ENCODE data around the gene GOLIM4. TPM values are rescaled to one million over a fixed set of nuclear protein-coding genes. Genes with fewer than 3 reads are reported as not detected.

GOLIM4 gene
- polyA plus RNA-seq, 2 of the 4 experiments (the other 2 are of a cell fraction), result 22.4 to 23.6 TPM

DNA sequence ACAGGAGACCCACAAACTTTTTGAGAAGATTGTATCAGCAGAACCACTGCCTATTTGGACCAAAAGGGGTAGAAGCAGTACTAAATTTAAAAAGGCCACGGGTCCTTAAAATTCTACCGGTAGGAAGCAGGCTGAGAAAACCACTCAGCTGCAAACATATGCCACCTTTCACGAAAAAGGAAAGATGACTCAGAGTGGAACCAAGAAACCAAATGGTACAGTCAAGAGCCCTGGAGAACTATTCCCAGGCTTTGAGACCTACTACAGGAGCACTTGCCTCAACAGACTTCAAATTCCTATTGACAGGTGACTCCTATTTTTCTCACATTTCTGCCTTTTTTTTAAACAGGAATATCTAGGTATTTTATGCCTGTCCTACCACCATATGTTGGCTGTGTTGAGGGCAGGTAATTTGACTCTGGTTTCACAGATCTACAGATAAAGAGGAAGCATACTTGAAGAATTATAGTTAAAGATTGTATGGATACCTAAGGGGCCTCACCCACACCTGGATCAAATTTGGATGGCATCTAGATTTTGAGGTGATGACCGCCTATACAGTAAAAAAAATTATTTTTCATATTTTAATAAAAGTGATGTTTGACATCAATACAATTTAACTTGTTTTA lies 10.1 kb downstream of the GOLIM4 start (continued):
- TF ChIP-seq, protein P1, sequence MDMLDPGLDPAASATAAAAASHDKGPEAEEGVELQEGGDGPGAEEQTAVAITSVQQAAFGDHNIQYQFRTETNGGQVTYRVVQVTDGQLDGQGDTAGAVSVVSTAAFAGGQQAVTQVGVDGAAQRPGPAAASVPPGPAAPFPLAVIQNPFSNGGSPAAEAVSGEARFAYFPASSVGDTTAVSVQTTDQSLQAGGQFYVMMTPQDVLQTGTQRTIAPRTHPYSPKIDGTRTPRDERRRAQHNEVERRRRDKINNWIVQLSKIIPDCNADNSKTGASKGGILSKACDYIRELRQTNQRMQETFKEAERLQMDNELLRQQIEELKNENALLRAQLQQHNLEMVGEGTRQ (IDR thresholded peaks at IDR 0.05), result no peak
- TF ChIP-seq RCOR1 (IDR thresholded peaks at IDR 0.05; ENCODE audit: low read depth, low read length) (no peak), POLR2A (IDR thresholded peaks at IDR 0.05; ENCODE audit: low read length) (no peak), FOSB (CRISPR knock-in tag; IDR thresholded peaks at IDR 0.05) (no peak), PHF8 (IDR thresholded peaks at IDR 0.05; ENCODE audit: borderline replicate concordance, low read depth) (no peak), FOXS1 (CRISPR knock-in tag; IDR thresholded peaks at IDR 0.05) (no peak), RNF2 (IDR thresholded peaks at IDR 0.05; ENCODE audit: borderline replicate concordance, low read depth) (no peak), HOXB5 (CRISPR knock-in tag; IDR thresholded peaks at IDR 0.05) (no peak), POLR2AphosphoS2 (conservative IDR thresholded peaks at IDR 0.05; ENCODE audit: low read length) (no peak)
- TF ChIP-seq, protein P2, sequence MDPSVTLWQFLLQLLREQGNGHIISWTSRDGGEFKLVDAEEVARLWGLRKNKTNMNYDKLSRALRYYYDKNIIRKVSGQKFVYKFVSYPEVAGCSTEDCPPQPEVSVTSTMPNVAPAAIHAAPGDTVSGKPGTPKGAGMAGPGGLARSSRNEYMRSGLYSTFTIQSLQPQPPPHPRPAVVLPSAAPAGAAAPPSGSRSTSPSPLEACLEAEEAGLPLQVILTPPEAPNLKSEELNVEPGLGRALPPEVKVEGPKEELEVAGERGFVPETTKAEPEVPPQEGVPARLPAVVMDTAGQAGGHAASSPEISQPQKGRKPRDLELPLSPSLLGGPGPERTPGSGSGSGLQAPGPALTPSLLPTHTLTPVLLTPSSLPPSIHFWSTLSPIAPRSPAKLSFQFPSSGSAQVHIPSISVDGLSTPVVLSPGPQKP (IDR thresholded peaks at IDR 0.05; ENCODE audit: low read depth, low read length), result no peak
- TF ChIP-seq, protein P3, sequence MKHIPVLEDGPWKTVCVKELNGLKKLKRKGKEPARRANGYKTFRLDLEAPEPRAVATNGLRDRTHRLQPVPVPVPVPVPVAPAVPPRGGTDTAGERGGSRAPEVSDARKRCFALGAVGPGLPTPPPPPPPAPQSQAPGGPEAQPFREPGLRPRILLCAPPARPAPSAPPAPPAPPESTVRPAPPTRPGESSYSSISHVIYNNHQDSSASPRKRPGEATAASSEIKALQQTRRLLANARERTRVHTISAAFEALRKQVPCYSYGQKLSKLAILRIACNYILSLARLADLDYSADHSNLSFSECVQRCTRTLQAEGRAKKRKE (CRISPR knock-in tag; IDR thresholded peaks at IDR 0.05; ENCODE audit: low read depth), result no peak

DNA sequence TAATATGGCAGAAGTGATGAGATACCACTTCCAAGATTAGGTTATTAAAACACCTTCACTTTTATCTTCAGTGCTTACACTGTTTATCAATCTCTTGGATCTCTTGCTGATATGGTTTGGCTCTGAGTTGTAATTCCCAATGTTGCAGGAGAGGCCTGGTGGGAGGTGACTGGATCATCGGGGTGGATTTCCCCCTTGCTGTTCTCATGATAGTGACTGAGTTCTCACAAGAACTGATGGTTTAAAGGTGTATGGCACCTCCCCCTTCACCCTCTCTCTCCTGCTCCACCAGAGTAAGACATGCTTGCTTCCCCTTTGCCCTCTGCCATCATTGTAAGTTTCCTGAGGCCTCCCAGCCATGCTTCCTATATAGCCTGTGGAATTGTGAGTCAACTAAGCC lies 11.8 kb downstream of the GOLIM4 start:
- H3K4me1 ChIP-seq, result peaks cover 9% of the 10 kb centered on the region; the same call in 2 of the 3 replicates
- ChIA-PET POLR2A (no interaction called here), CTCF (no interaction called here)
- 80% methylated on average over 1 of the region's 1 CpG for WGBS (ENCODE audit: missing lambda C conversion rate)
- TF ChIP-seq NFE2L2 (conservative IDR thresholded peaks at IDR 0.05; ENCODE audit: low read length) (no peak), TFCP2L1 (CRISPR knock-in tag; IDR thresholded peaks at IDR 0.05) (no peak), KDM1A (IDR thresholded peaks at IDR 0.05; ENCODE audit: low read depth) (no peak), EP300 (IDR thresholded peaks at IDR 0.05) (no peak), RAD21 (conservative IDR thresholded peaks at IDR 0.05 in 1 of 2, IDR thresholded peaks at IDR 0.05 in 1 of 2) (no peak), HOXB5 (CRISPR knock-in tag; IDR thresholded peaks at IDR 0.05) (no peak), SMC3 (IDR thresholded peaks at IDR 0.05) (no peak), CBX8 (IDR thresholded peaks at IDR 0.05) (no peak), POLR2A (IDR thresholded peaks at IDR 0.05; ENCODE audit: low read length) (no peak), POLR2AphosphoS2 (conservative IDR thresholded peaks at IDR 0.05; ENCODE audit: low read length) (no peak), HOXA7 (CRISPR knock-in tag; IDR thresholded peaks at IDR 0.05) (no peak), BHLHE40 (IDR thresholded peaks at IDR 0.05; ENCODE audit: low read depth, low read length) (no peak), EHMT2 (IDR thresholded peaks at IDR 0.05; ENCODE audit: low read depth) (no peak), HEYL (CRISPR knock-in tag; IDR thresholded peaks at IDR 0.05) (no peak), ZC3H11A (IDR thresholded peaks at IDR 0.05) (no peak)
- TF ChIP-seq, protein P4, sequence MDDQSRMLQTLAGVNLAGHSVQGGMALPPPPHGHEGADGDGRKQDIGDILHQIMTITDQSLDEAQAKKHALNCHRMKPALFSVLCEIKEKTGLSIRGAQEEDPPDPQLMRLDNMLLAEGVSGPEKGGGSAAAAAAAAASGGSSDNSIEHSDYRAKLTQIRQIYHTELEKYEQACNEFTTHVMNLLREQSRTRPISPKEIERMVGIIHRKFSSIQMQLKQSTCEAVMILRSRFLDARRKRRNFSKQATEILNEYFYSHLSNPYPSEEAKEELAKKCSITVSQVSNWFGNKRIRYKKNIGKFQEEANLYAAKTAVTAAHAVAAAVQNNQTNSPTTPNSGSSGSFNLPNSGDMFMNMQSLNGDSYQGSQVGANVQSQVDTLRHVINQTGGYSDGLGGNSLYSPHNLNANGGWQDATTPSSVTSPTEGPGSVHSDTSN (IDR thresholded peaks at IDR 0.05), result no peak
- TF ChIP-seq, protein P5, sequence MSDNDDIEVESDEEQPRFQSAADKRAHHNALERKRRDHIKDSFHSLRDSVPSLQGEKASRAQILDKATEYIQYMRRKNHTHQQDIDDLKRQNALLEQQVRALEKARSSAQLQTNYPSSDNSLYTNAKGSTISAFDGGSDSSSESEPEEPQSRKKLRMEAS (IDR thresholded peaks at IDR 0.05), result no peak
- TF ChIP-seq, protein P6, sequence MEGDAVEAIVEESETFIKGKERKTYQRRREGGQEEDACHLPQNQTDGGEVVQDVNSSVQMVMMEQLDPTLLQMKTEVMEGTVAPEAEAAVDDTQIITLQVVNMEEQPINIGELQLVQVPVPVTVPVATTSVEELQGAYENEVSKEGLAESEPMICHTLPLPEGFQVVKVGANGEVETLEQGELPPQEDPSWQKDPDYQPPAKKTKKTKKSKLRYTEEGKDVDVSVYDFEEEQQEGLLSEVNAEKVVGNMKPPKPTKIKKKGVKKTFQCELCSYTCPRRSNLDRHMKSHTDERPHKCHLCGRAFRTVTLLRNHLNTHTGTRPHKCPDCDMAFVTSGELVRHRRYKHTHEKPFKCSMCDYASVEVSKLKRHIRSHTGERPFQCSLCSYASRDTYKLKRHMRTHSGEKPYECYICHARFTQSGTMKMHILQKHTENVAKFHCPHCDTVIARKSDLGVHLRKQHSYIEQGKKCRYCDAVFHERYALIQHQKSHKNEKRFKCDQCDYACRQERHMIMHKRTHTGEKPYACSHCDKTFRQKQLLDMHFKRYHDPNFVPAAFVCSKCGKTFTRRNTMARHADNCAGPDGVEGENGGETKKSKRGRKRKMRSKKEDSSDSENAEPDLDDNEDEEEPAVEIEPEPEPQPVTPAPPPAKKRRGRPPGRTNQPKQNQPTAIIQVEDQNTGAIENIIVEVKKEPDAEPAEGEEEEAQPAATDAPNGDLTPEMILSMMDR (IDR thresholded peaks at IDR 0.05), result no peak
- ATAC-seq (no peak), DNase-seq (ENCODE audit: low read depth in 1 of 2, low spot score in 1 of 2) (no peak), FAIRE-seq (no peak)
- no peaks in the 10 kb centered on the region for H3K9me3 ChIP-seq
- H3K4me3 ChIP-seq, result no peak overlapping the region
- no peak overlapping the region for H3K27ac ChIP-seq
- no peak overlapping the region for H3K4me2 ChIP-seq

Measured in A549 (cell line).